CD4-positive, alpha-beta T cell treated with Interleukin-17A for 1 hour (primary cell): ENCODE data around the gene CCM2L.

Experiments used
- DNase-seq: peaks from one replicate; pipeline ENCODE4 v3.0.0-alpha.2; 2020

Gene CCM2L

GRCh38 chr20:32062776-32063170 lies 52.5 kb downstream of the CCM2L start:
- DNase-seq, result peak; percentile 35

GRCh38 chr20:32063695-32064094 lies 53.5 kb downstream of the CCM2L start:
- DNase-seq, result no peak

GRCh38 chr20:32064667-32065066 lies 54.4 kb downstream of the CCM2L start:
- DNase-seq, result no peak

GRCh38 chr20:32067234-32067821 lies 57.1 kb downstream of the CCM2L start:
- DNase-seq, result no peak

- DNase-seq, result no peak
Observed at GRCh38 chr20:32068174-32068573, 57.9 kb downstream of the CCM2L start.

- DNase-seq, result no peak
Observed at GRCh38 chr20:32069711-32070110, 59.5 kb downstream of the CCM2L start.

GRCh38 chr20:32070282-32070681 lies 60.0 kb downstream of the CCM2L start:
- no peak for DNase-seq

- no peak for DNase-seq
Observed at GRCh38 chr20:32070690-32071213, 60.5 kb downstream of the CCM2L start.

GRCh38 chr20:32071395-32072167 lies 61.3 kb downstream of the CCM2L start:
- no peak for DNase-seq

GRCh38 chr20:32072168-32072750 lies 62.0 kb downstream of the CCM2L start:
- DNase-seq, result no peak

- DNase-seq, result no peak
Observed at GRCh38 chr20:32075534-32075933, 65.3 kb downstream of the CCM2L start.

GRCh38 chr20:32077190-32077589 lies 67.0 kb downstream of the CCM2L start:
- DNase-seq, result no peak

GRCh38 chr20:32078322-32078721 lies 68.1 kb downstream of the CCM2L start:
- no peak for DNase-seq

GRCh38 chr20:32078791-32079190 lies 68.6 kb downstream of the CCM2L start:
- DNase-seq, result no peak

- no peak for DNase-seq
Observed at GRCh38 chr20:32079655-32080109, 69.4 kb downstream of the CCM2L start.

- no peak for DNase-seq
Observed at GRCh38 chr20:32080783-32081182, 70.5 kb downstream of the CCM2L start.
